T-helper 1 cell treated with Interleukin-12 subunit alpha and Interleukin-12 subunit beta and Interleukin-4 antibody, amounts not matched to agents 30 μg/mL and 1 μg/mL, for 36 hours (primary cell): ENCODE measurements around the gene KRTAP1-5.
"Not testable (repeated sequence)": the region's sequence is repeated elsewhere in the genome, so short reads cannot be mapped to it uniquely, and the experiment has no call there.

Experiments used
- H3K27ac Mint-ChIP-seq: one replicate; pipeline ENCODE4 v1.8.0; 2021; ENCODE audit warnings: mild to moderate bottlenecking, mixed read lengths
- H3K27me3 Mint-ChIP-seq: one replicate; pipeline ENCODE4 v1.8.0; 2021; ENCODE audit warnings: low read depth, mixed read lengths
- H3K36me3 Mint-ChIP-seq: one replicate; pipeline ENCODE4 v1.8.0; 2021; ENCODE audit warnings: low read depth, mixed read lengths
- H3K4me1 Mint-ChIP-seq: one replicate; pipeline ENCODE4 v1.8.0; 2021; ENCODE audit warnings: low read depth, mixed read lengths
- H3K4me3 Mint-ChIP-seq: one replicate; pipeline ENCODE4 v1.8.0; 2021; ENCODE audit warnings: mild to moderate bottlenecking, moderate library complexity, mixed read lengths
- H3K9me3 Mint-ChIP-seq: one replicate; pipeline ENCODE4 v1.8.0; 2021; ENCODE audit warnings: mixed read lengths

KRTAP1-5 gene

DNA sequence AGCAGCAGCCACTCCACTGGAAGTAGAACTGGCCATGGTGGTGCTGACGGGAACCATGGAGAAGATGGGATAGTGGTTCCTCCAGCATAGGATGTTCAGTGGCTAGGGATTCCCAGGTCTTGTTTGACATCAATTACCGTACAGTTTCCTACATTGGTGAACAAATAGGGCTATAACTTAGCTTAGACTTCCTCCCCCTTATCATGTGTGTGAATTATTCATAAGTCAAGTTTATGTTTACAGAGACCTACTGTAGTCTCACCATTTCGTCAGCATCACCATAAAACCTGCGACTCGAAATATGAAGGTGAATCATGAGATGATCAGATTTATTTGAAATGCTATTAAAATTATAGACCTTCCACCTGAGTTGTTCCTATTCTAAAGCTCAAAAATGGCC lies 31.7 kb upstream of the KRTAP1-5 start:
- no peaks in the 10 kb centered on the region for H3K4me1 Mint-ChIP-seq
- peaks cover 32% of the 10 kb centered on the region for H3K27me3 Mint-ChIP-seq
- H3K9me3 Mint-ChIP-seq: peaks cover 6% of the 10 kb centered on the region
- no peak overlapping the region for H3K4me3 Mint-ChIP-seq
- no peak overlapping the region for H3K27ac Mint-ChIP-seq
- no peaks in the 10 kb centered on the region for H3K36me3 Mint-ChIP-seq

DNA sequence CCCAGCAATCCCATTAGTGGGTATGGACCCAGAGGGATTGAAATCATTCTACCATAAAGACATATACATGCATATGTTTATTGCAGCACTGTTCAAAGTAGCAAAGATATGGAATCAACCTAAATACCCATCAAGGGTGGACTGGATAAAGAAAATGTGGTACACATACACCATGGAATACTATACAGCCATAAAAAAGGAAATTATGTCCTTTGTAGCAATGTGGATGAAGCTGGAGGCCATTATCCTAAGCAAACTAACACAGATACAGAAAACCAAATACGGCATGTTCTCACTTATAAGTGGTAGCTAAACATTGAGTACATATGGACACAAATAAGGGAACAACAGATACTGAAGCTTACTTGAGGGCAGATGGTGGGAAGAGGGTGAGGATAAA lies 30.5 kb upstream of the KRTAP1-5 start:
- H3K9me3 Mint-ChIP-seq: peaks cover 6% of the 10 kb centered on the region
- peaks cover 40% of the 10 kb centered on the region for H3K27me3 Mint-ChIP-seq
- H3K4me1 Mint-ChIP-seq: no peaks in the 10 kb centered on the region
- H3K4me3 Mint-ChIP-seq: no peak overlapping the region
- H3K36me3 Mint-ChIP-seq: no peaks in the 10 kb centered on the region
- no peak overlapping the region for H3K27ac Mint-ChIP-seq

DNA sequence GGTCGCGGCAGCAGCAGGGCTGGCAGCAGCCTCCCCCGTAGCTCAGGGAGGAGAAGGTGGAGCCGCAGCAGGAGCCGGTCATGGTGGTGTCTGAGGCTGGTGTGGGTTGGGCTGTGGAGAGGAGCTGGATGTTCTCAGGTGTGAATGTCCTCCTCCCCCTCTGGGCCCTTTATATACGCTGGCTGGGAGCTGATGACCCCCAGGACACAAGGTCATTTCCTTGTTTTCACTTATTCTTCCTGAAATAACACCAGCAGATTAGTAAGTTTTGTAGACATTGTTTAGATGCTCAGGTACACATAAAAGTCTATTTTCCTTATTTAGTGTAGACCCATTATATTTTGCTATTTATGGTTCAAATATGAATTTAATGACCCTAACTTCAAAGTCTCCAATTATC lies 28.1 kb upstream of the KRTAP1-5 start, which contains the start of gene KRTAP2-2:
Gene KRTAP2-2 (minus strand): TSS at position 101 of the 400 bp plus-strand sequence. CDS start 19 bp downstream, at position 82.
- not testable (repeated sequence) for H3K36me3 Mint-ChIP-seq, H3K27ac Mint-ChIP-seq, H3K9me3 Mint-ChIP-seq, H3K4me1 Mint-ChIP-seq, H3K4me3 Mint-ChIP-seq
- peaks cover 23% of the 10 kb centered on the region for H3K27me3 Mint-ChIP-seq

DNA sequence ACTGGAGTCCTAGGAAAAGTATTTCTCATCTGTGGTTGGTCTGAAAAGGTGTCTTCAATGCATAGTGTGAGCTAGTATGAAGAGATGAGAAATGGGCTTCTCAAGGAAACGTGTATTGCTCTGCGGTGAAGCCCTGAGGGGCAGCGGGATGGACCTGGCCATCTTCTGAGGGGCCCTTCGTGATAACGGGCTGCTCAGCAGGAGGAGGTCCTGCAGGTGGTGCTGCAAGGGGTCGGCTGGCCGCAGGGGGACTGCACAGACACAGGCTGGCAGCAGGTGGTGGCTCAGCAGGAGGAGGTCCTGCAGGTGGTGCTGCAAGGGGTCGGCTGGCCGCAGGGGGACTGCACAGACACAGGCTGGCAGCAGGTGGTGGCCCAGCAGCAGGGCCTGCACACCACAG lies 27.5 kb upstream of the KRTAP1-5 start:
- not testable (repeated sequence) for H3K36me3 Mint-ChIP-seq, H3K9me3 Mint-ChIP-seq, H3K4me1 Mint-ChIP-seq, H3K27ac Mint-ChIP-seq, H3K4me3 Mint-ChIP-seq
- H3K27me3 Mint-ChIP-seq: peaks cover 23% of the 10 kb centered on the region

DNA sequence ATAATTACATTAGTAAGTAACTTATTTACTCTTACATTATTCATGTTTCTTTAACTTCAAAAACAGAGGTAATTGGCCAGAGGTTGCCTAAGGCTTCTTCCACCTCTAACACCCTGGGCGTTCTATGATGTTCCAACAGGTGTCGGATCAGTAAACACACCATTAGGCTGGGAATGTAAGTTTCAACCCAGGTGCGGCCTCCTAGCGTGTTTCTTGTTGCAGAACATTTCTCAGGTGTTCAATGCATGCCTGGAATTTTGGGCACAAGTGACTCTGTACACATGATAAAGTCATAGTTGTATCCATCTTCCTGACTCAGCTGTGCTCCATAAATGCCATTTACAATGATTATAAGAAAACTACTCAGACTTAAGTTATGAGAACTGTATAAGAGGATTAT lies 27.0 kb upstream of the KRTAP1-5 start:
- Mint-ChIP-seq H3K4me1 (no peaks in the 10 kb centered on the region), H3K27me3 (peaks cover 18% of the 10 kb centered on the region), H3K4me3 (no peak overlapping the region), H3K9me3 (peaks cover 6% of the 10 kb centered on the region), H3K27ac (no peak overlapping the region), H3K36me3 (no peaks in the 10 kb centered on the region)

DNA sequence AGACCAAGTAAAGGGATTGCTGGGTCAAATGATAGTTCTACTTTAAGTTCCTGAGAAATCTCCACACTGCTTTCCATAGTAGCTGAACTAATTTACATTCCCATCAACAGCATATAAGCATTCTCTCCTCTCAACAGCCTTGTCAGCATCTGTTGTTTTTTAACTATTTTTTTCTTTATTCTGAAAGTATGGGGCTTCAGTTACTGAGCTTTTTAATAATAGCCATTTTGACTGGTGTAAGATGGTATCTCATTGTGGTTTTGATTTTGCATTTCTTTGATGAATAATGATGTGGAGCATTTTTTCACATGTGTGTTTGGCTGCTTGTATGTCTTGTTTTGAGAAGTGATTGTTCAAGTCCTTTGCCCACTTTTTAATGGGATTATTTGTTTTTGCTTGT lies 25.6 kb upstream of the KRTAP1-5 start:
- H3K36me3 Mint-ChIP-seq: no peaks in the 10 kb centered on the region
- no peak overlapping the region for H3K4me3 Mint-ChIP-seq
- H3K4me1 Mint-ChIP-seq: no peaks in the 10 kb centered on the region
- H3K27me3 Mint-ChIP-seq: peaks cover 16% of the 10 kb centered on the region
- H3K9me3 Mint-ChIP-seq: peaks cover 4% of the 10 kb centered on the region
- H3K27ac Mint-ChIP-seq: no peak overlapping the region

DNA sequence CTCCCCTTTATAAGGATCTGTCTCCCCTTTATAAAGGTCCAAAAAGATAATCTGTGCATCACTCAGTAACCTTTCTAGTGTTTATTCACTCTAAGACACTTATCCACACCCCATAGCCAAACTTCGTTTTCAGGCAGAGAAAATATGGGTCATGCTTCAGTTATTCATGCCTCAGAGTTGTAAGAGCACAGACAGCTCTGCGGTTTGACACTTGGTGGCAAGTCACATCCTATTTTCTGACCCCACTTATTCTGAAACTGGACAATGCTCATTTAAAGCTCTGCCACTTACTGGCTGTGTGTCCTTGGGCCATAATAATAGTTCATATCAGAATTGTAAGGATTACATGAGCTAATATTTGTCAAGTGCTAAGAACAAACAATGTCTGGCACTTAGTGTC lies 22.1 kb upstream of the KRTAP1-5 start:
- Mint-ChIP-seq H3K4me1 (no peaks in the 10 kb centered on the region), H3K27me3 (peaks cover 23% of the 10 kb centered on the region), H3K4me3 (no peak overlapping the region), H3K9me3 (no peaks in the 10 kb centered on the region), H3K36me3 (no peaks in the 10 kb centered on the region), H3K27ac (no peak overlapping the region)

DNA sequence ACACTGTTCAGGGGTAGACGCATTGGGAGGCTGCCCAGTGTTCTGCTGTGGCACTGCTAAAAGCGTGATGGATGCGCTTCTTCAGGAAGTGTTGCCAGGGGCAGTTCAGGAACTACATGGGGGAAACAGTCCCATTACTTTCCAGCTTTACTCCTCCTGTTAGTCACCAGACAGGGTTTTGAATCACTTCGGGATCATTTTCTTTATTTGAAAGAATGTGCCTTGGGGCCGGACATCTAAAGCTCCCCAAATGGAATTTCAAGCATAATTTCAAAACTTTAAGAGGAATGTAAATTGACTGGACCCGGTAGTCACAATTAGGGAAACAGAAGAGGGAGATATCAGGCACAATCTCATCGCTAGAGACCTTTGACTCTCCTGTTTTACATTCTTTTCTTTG lies 21.4 kb upstream of the KRTAP1-5 start:
- no peak overlapping the region for H3K27ac Mint-ChIP-seq
- H3K36me3 Mint-ChIP-seq: no peaks in the 10 kb centered on the region
- no peak overlapping the region for H3K4me3 Mint-ChIP-seq
- peaks cover 19% of the 10 kb centered on the region for H3K27me3 Mint-ChIP-seq
- no peaks in the 10 kb centered on the region for H3K9me3 Mint-ChIP-seq
- H3K4me1 Mint-ChIP-seq: no peaks in the 10 kb centered on the region

DNA sequence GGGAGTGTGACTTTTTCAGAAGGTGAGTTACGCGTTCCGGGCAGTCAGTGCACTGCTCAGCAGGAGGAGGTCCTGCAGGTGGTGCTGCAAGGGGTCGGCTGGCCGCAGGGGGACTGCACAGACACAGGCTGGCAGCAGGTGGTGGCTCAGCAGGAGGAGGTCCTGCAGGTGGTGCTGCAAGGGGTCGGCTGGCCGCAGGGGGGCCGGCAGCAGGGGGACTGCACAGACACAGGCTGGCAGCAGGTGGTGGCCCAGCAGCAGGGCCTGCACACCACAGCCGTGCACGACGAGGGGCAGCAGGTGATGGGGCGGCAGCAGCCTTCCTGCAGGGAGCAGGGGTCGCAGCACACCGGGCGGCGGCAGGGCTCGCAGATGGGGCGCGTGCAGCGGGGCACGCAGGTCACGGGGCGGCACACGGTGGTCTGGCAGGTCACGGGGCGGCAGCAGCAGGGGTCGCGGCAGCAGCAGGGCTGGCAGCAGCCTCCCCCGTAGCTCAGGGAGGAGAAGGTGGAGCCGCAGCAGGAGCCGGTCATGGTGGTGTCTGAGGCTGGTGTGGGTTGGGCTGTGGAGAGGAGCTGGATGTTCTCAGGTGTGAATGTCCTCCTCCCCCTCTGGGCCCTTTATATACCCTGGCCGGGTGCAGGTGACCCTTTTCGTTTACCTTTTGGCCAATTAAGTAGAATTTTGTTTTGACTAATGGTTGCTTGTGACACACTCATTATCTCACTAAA lies 19.9 kb upstream of the KRTAP1-5 start, which contains the start of gene KRTAP2-1:
Gene KRTAP2-1 (minus strand): TSS at position 582 of the 731 bp plus-strand sequence. CDS start 49 bp downstream, at position 533.
- H3K9me3 Mint-ChIP-seq, H3K4me3 Mint-ChIP-seq, H3K27ac Mint-ChIP-seq, H3K4me1 Mint-ChIP-seq, H3K36me3 Mint-ChIP-seq: not testable (repeated sequence)
- peaks cover 13% of the 10 kb centered on the region for H3K27me3 Mint-ChIP-seq

DNA sequence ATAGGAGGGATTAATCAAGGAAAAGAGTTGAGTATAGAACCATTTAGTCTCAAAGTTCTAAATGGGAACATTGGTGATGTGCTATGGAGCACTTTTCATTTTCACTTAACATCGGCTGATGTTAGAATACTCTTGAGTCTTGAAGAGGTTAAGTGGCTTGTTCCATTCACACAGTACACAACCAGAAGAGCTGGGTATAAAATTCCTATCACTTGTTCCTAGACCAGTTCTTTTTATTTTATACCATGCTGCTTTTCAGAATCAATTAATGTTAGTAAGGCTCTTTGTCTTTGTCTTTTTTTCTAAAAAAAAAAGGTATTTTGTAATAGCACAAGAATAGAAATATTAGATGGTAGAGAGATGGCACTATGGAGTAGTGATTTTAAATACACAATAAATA lies 15.9 kb upstream of the KRTAP1-5 start:
- Mint-ChIP-seq H3K9me3 (no peaks in the 10 kb centered on the region), H3K27me3 (peaks cover 10% of the 10 kb centered on the region), H3K27ac (no peak overlapping the region), H3K36me3 (no peaks in the 10 kb centered on the region), H3K4me1 (no peaks in the 10 kb centered on the region), H3K4me3 (no peak overlapping the region)

DNA sequence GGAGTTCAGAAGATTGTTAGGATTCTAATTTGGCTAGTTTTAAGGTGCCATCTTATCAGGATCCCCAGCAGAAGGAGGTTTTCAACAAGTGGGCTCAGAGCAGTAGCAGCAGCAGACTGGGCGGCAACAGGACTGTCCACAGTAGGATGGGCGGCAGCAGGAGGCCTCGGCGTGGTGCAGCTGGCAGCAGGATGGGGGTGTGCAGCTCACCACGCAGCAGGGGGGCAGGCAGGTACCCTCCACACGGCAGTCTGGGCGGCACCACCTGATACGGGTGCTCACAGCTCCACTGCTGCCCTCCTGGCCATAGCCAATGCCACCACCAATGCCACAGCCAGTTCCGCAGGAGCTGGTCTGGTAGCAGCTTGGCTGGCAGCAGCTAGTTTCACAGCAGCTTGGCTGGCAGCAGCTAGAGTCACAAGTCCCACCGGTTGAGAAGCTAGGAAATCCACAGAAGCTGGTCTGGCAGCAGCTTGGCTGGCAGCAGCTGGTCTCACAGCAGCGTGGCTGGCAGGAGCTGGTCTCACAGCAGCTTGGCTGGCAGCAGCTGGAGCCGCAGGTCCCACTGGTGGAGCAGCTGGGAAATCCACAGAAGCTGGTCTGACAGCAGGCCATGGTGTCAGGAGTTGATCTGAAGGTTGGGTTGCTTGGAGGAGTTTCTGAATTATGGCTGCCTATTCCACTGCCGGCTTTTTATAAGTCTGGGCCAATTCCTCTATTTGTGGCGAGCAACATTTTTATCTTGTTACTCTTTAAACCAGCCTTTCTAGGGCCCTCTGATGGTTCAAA lies 14.0 kb upstream of the KRTAP1-5 start, which contains the start of gene KRTAP1-1:
Gene KRTAP1-1 (minus strand): TSS at position 668 of the 789 bp plus-strand sequence. CDS start 53 bp downstream, at position 615.
- H3K27ac Mint-ChIP-seq, H3K4me3 Mint-ChIP-seq: not testable (repeated sequence)
- H3K27me3 Mint-ChIP-seq: peaks cover 14% of the 10 kb centered on the region

DNA sequence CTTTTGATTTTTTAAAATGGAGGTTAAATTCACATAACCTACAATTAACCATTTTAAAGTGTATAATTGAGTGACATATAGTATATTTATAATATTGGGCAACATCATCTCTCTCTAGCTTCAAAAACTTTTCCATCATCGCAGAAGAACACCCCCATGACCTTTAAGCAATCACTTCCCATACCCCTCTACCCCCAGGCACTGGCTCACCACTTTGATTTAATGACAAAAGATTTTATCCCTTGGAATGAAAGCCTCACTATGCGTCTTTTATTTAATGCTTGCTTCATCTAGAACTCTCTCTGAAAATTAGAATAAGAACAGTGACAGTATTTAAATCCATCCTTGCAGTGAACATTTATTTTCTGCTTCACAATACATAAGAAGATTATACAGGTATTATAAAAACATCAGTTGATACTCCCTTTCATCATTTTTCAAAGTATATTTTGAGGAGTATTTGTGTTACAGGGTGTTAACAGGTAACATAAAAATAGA lies 10.9 kb upstream of the KRTAP1-5 start:
- Mint-ChIP-seq H3K4me1 (no peaks in the 10 kb centered on the region), H3K36me3 (no peaks in the 10 kb centered on the region), H3K4me3 (no peak overlapping the region), H3K27ac (no peak overlapping the region), H3K9me3 (no peaks in the 10 kb centered on the region), H3K27me3 (peaks cover 11% of the 10 kb centered on the region)

More for the DNA sequence above, 14.0 kb upstream of the KRTAP1-5 start, which contains the start of gene KRTAP1-1:
- not testable (repeated sequence) for H3K9me3 Mint-ChIP-seq, H3K4me1 Mint-ChIP-seq, H3K36me3 Mint-ChIP-seq

DNA sequence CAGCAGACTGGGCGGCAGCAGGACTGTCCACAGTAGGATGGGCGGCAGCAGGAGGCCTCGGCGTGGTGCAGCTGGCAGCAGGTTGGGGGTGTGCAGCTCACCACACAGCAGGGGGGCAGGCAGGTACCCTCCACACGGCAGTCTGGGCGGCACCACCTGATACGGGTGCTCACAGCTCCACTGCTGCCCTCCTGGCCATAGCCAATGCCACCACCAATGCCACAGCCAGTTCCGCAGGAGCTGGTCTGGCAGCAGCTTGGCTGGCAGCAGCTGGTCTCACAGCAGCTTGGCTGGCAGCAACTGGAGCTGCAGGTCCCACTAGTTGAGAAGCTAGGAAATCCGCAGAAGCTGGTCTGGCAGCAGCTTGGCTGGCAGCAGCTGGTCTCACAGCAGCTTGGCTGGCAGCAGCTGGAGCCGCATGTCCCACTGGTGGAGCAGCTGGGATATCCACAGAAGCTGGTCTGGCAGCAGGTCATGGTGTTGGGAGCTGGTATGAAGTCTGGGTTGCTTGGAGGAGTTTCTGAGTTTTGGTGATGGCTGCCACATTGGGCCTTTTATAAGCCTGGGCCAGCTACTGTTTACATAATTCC lies 7.4 kb upstream of the KRTAP1-5 start, which contains the start of gene KRTAP1-3:
Gene KRTAP1-3 (minus strand): TSS at position 529 of the 590 bp plus-strand sequence. CDS start 53 bp downstream, at position 476.
- not testable (repeated sequence) for H3K27ac Mint-ChIP-seq, H3K9me3 Mint-ChIP-seq, H3K36me3 Mint-ChIP-seq, H3K4me1 Mint-ChIP-seq, H3K4me3 Mint-ChIP-seq
- peaks cover 19% of the 10 kb centered on the region for H3K27me3 Mint-ChIP-seq

DNA sequence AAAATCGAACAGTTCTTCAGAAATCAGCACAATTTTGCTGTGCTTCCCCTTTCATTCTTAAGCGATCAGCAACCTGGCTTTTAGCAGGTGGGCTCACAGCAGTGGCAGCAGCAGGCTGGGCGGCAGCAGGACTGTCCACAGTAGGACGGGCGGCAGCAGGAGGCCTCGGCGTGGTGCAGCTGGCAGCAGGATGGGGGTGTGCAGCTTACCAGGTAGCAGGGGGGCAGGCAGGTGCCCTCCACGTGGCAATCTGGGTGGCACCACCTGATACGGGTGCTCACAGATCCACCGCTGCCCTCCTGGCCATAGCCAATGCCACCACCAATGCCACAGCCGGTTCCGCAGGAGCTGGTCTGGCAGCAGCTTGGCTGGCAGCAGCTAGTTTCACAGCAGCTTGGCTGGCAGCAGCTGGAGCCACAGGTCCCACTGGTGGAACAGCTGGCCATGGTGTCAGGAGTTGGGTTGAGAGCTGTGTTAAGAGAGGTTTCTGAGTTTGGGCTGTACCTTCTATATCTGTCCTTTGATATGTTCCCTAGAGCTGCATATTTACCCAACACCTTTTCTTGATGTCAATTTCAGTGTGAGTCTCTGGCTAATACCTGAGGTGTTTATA lies 2.7 kb upstream of the KRTAP1-5 start, which contains the start of gene KRTAP1-4:
Gene KRTAP1-4 (minus strand): TSS at position 563 of the 613 bp plus-strand sequence. CDS start 117 bp downstream, at position 446.
- peaks cover 10% of the 10 kb centered on the region for H3K27me3 Mint-ChIP-seq

More for the DNA sequence above, 2.7 kb upstream of the KRTAP1-5 start, which contains the start of gene KRTAP1-4:
- Mint-ChIP-seq H3K36me3 (no peaks in the 10 kb centered on the region), H3K27ac (no peak within 1 kb of the TSS), H3K9me3 (no peaks in the 10 kb centered on the region), H3K4me1 (no peaks in the 10 kb centered on the region), H3K4me3 (no peak within 1 kb of the TSS)
